Measurements from ENCODE around the gene ATP2C2.

- TF ChIP-seq EZH2 (IDR thresholded peaks at IDR 0.05; ENCODE audit: borderline replicate concordance, insufficient read depth, low read depth, low read length, poor library complexity, severe bottlenecking), result no peak
- TF ChIP-seq, protein P1, sequence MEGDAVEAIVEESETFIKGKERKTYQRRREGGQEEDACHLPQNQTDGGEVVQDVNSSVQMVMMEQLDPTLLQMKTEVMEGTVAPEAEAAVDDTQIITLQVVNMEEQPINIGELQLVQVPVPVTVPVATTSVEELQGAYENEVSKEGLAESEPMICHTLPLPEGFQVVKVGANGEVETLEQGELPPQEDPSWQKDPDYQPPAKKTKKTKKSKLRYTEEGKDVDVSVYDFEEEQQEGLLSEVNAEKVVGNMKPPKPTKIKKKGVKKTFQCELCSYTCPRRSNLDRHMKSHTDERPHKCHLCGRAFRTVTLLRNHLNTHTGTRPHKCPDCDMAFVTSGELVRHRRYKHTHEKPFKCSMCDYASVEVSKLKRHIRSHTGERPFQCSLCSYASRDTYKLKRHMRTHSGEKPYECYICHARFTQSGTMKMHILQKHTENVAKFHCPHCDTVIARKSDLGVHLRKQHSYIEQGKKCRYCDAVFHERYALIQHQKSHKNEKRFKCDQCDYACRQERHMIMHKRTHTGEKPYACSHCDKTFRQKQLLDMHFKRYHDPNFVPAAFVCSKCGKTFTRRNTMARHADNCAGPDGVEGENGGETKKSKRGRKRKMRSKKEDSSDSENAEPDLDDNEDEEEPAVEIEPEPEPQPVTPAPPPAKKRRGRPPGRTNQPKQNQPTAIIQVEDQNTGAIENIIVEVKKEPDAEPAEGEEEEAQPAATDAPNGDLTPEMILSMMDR (IDR thresholded peaks at IDR 0.05), result no peak
These were observed 136.3 kb downstream of the ATP2C2 start, which contains the start of gene MEAK7 for GRCh38 chr16:84504420-84505248.

Data from B cell (primary cell).